HepG2 (cell line): ENCODE results near the gene AK3. TPM values are rescaled to one million over a fixed set of nuclear protein-coding genes. Genes with fewer than 3 reads are reported as not detected.

Experiments used
- CBX5 ChIP-seq: sonication (generic); formaldehyde crosslinking; IDR thresholded peaks from 2 replicates; pipeline ENCODE4 v1.4.0; 2020; ENCODE audit warnings: missing genetic modification reagents, borderline replicate concordance
- ERF ChIP-seq: IDR thresholded peaks from 2 replicates; pipeline ENCODE4 v1.6.1; 2018; ENCODE audit warnings: missing biosample characterization, missing genetic modification reagents
- KAT2B ChIP-seq: fragments of 150-350 bp; IDR thresholded peaks from 2 replicates; pipeline ENCODE4 v1.6.1; 2014; ENCODE audit warnings: low read depth, low read length, borderline replicate concordance
- KMT2A ChIP-seq: sonication (generic); formaldehyde crosslinking; IDR thresholded peaks from 2 replicates; pipeline ENCODE4 v1.4.0; 2020; ENCODE audit warnings: missing genetic modification reagents
- NFATC3 ChIP-seq: sonication (generic); formaldehyde crosslinking; IDR thresholded peaks from 2 replicates; pipeline ENCODE4 v1.5.1; 2020; ENCODE audit warnings: mild to moderate bottlenecking, missing genetic modification reagents
- NR2C2 ChIP-seq: sonication (generic); formaldehyde crosslinking; IDR thresholded peaks from 2 replicates; pipeline ENCODE4 v1.4.0; 2020; ENCODE audit warnings: missing genetic modification reagents, mild to moderate bottlenecking, moderate library complexity, borderline replicate concordance
- SKI ChIP-seq: fragments of 450-650 bp; IDR thresholded peaks from one replicate; pipeline ENCODE4 v1.6.1; 2018; ENCODE audit warnings: mild to moderate bottlenecking; ENCODE audit not compliant: partially characterized antibody
- SOX13 ChIP-seq, 3 experiments: fragments of 450-650 bp in 1 of 3; sonication (generic) in 1 of 3; formaldehyde crosslinking in 1 of 3; IDR thresholded peaks in 2 of 3; conservative IDR thresholded peaks in 1 of 3; 2 replicates each; pipeline versions ENCODE4 v1.5.0 to v1.6.1; 2016 to 2020; ENCODE audit warnings: antibody characterized with exemption in 1 of 3, mild to moderate bottlenecking in 1 of 3, missing compliant biosample characterization in 1 of 3, missing genetic modification reagents in 1 of 3, moderate library complexity in 1 of 3
- TBX2 ChIP-seq: sonication (generic); formaldehyde crosslinking; IDR thresholded peaks from 2 replicates; pipeline ENCODE4 v1.5.0; 2020; ENCODE audit warnings: missing genetic modification reagents, mild to moderate bottlenecking, borderline replicate concordance
- TEAD3 ChIP-seq: optimal IDR thresholded peaks from 2 replicates; pipeline ENCODE3; 2016; ENCODE audit warnings: borderline replicate concordance
- ZNF12 ChIP-seq: sonication (generic); formaldehyde crosslinking; IDR thresholded peaks from 2 replicates; pipeline ENCODE4 v1.5.0; 2020; ENCODE audit warnings: missing genetic modification reagents
- ZNF264 ChIP-seq: sonication (generic); formaldehyde crosslinking; IDR thresholded peaks from 2 replicates; pipeline ENCODE4 v1.4.0; 2020; ENCODE audit warnings: missing genetic modification reagents
- ZNF343 ChIP-seq: sonication (generic); formaldehyde crosslinking; IDR thresholded peaks from 2 replicates; pipeline ENCODE4 v1.4.0; 2020; ENCODE audit warnings: mild to moderate bottlenecking, missing genetic modification reagents
- ZNF530 ChIP-seq: sonication (generic); formaldehyde crosslinking; IDR thresholded peaks from 2 replicates; pipeline ENCODE4 v1.5.0; 2020; ENCODE audit warnings: low read depth, mild to moderate bottlenecking, missing genetic modification reagents
- ZNF644 ChIP-seq: IDR thresholded peaks from 2 replicates; pipeline ENCODE4 v1.6.1; 2016; ENCODE audit warnings: low read depth
- ZNF878 ChIP-seq: sonication (generic); formaldehyde crosslinking; IDR thresholded peaks from 2 replicates; pipeline ENCODE4 v1.8.1; 2023; ENCODE audit warnings: mild to moderate bottlenecking, missing genetic modification reagents, moderate library complexity
- polyA plus RNA-seq, 8 experiments: library from polyadenylated mRNA; depleted of rRNA in 3 of 8; stranded (reverse) in 7 of 8; unstranded in 1 of 8; fragments of >200 nt; fragmentation: Illumina TruSeq in 4 of 8; extraction: Trizol in 4 of 8; gene quantifications; 2 replicates each; pipeline versions ENCODE4 v1.2.1 to v1.2.3, GENCODE V29; 2011 to 2016; ENCODE audit warnings: low read depth in 4 of 8, missing spikeins in 1 of 8, mixed read lengths in 1 of 8; ENCODE audit not compliant: insufficient read depth in 1 of 8
- total RNA-seq, 5 experiments: library from RNA; depleted of rRNA; stranded (reverse); fragments of >200 nt; fragmentation: Illumina TruSeq; extraction: Trizol; gene quantifications; 2 replicates each; pipeline ENCODE4 v1.2.3, GENCODE V29; 2016; ENCODE audit warnings: low read depth in 1 of 5
- TF ChIP-seq, protein P1 (sequence below): IDR thresholded peaks from 2 replicates; pipeline ENCODE4 v1.6.1; 2016; ENCODE audit warnings: control low read depth
- TF ChIP-seq, protein P2 (sequence below): sonication (generic); formaldehyde crosslinking; IDR thresholded peaks from 2 replicates; pipeline ENCODE4; 2020; ENCODE audit warnings: missing genetic modification reagents, mild to moderate bottlenecking, borderline replicate concordance
- TF ChIP-seq, protein P3 (sequence below): IDR thresholded peaks from 2 replicates; pipeline ENCODE4 v1.6.1; 2016; ENCODE audit warnings: low read depth
- TF ChIP-seq, protein P4 (sequence below): sonication (generic); formaldehyde crosslinking; IDR thresholded peaks from 2 replicates; pipeline ENCODE4 v1.4.0; 2020; ENCODE audit warnings: missing genetic modification reagents
- TF ChIP-seq, protein P5 (sequence below): IDR thresholded peaks from 2 replicates; pipeline ENCODE4 v1.6.1; 2012; ENCODE audit warnings: low read depth, low read length, improper control_type of control experiment

Gene AK3
- total and polyA plus RNA-seq, 2 of the 13 experiments (the other 11 are each of a cell fraction or from before 2014, with no cell fraction given): 76.8 to 109 TPM

DNA sequence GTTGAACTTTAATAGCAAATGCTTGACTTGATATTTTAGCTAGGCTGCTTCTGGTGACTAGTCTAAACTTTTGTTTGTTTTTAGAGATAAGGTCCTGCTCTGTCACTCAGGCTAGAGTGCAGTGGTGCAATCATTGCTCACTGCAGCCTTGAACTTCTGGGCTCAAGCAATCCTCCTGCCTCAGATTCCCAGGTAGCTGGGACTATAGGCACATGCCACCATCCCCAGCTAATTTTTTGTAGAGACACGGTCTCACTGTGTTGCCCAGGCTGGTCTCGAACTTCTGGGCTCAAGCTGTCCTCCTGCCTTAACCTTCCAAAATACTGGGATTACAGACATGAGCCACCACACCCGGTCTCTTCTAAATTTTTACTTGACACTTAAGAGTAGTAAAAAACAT, 40.9 kb downstream of the AK3 start (continued):
- TF ChIP-seq TEAD3 (CRISPR knock-in tag) (peak; percentile 89), ZNF264 (CRISPR knock-in tag) (peak; percentile 54; the same call in 1 of the 2 replicates), ZNF878 (peak; percentile 64; the same call in 1 of the 2 replicates), KMT2A (CRISPR knock-in tag) (peak; percentile 76; the same call in 1 of the 2 replicates), NR2C2 (peak; percentile 39; the same call in 1 of the 2 replicates), TBX2 (peak; percentile 51; the same call in 1 of the 2 replicates), NFATC3 (CRISPR knock-in tag) (no peak), ZNF644 (peak; percentile 60; the same call in 1 of the 2 replicates), ERF (CRISPR knock-in tag) (peak; percentile 82), KAT2B (no peak), CBX5 (CRISPR knock-in tag) (peak; percentile 78; the same call in 1 of the 2 replicates), SKI (peak; percentile 61), ZNF12 (0 out of 2 replicates have a peak, but pooled peaks have one; percentile 47), ZNF343 (no peak), SOX13 (IDR thresholded peaks at IDR 0.05) (no peak), SOX13 (CRISPR knock-in tag; conservative IDR thresholded peaks at IDR 0.05 in 1 of 2, IDR thresholded peaks at IDR 0.05 in 1 of 2) (peak in 1 of 2 experiments; percentile 78; a peak in 2 of 4 replicates), ZNF530 (CRISPR knock-in tag) (no peak)
- TF ChIP-seq, protein P1, sequence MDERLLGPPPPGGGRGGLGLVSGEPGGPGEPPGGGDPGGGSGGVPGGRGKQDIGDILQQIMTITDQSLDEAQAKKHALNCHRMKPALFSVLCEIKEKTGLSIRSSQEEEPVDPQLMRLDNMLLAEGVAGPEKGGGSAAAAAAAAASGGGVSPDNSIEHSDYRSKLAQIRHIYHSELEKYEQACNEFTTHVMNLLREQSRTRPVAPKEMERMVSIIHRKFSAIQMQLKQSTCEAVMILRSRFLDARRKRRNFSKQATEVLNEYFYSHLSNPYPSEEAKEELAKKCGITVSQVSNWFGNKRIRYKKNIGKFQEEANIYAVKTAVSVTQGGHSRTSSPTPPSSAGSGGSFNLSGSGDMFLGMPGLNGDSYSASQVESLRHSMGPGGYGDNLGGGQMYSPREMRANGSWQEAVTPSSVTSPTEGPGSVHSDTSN (CRISPR knock-in tag): peak; percentile 83
- TF ChIP-seq, protein P2, sequence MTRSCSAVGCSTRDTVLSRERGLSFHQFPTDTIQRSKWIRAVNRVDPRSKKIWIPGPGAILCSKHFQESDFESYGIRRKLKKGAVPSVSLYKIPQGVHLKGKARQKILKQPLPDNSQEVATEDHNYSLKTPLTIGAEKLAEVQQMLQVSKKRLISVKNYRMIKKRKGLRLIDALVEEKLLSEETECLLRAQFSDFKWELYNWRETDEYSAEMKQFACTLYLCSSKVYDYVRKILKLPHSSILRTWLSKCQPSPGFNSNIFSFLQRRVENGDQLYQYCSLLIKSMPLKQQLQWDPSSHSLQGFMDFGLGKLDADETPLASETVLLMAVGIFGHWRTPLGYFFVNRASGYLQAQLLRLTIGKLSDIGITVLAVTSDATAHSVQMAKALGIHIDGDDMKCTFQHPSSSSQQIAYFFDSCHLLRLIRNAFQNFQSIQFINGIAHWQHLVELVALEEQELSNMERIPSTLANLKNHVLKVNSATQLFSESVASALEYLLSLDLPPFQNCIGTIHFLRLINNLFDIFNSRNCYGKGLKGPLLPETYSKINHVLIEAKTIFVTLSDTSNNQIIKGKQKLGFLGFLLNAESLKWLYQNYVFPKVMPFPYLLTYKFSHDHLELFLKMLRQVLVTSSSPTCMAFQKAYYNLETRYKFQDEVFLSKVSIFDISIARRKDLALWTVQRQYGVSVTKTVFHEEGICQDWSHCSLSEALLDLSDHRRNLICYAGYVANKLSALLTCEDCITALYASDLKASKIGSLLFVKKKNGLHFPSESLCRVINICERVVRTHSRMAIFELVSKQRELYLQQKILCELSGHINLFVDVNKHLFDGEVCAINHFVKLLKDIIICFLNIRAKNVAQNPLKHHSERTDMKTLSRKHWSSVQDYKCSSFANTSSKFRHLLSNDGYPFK (CRISPR knock-in tag): no peak
- TF ChIP-seq, protein P3, sequence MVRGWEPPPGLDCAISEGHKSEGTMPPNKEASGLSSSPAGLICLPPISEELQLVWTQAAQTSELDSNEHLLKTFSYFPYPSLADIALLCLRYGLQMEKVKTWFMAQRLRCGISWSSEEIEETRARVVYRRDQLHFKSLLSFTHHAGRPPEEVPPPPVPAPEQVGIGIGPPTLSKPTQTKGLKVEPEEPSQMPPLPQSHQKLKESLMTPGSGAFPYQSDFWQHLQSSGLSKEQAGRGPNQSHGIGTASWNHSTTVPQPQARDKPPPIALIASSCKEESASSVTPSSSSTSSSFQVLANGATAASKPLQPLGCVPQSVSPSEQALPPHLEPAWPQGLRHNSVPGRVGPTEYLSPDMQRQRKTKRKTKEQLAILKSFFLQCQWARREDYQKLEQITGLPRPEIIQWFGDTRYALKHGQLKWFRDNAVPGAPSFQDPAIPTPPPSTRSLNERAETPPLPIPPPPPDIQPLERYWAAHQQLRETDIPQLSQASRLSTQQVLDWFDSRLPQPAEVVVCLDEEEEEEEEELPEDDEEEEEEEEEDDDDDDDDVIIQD: peak; percentile 63; the same call in 1 of the 2 replicates
- TF ChIP-seq, protein P4, sequence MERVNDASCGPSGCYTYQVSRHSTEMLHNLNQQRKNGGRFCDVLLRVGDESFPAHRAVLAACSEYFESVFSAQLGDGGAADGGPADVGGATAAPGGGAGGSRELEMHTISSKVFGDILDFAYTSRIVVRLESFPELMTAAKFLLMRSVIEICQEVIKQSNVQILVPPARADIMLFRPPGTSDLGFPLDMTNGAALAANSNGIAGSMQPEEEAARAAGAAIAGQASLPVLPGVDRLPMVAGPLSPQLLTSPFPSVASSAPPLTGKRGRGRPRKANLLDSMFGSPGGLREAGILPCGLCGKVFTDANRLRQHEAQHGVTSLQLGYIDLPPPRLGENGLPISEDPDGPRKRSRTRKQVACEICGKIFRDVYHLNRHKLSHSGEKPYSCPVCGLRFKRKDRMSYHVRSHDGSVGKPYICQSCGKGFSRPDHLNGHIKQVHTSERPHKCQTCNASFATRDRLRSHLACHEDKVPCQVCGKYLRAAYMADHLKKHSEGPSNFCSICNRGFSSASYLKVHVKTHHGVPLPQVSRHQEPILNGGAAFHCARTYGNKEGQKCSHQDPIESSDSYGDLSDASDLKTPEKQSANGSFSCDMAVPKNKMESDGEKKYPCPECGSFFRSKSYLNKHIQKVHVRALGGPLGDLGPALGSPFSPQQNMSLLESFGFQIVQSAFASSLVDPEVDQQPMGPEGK (CRISPR knock-in tag): 0 out of 2 replicates have a peak, but pooled peaks have one; percentile 46
- TF ChIP-seq, protein P5, sequence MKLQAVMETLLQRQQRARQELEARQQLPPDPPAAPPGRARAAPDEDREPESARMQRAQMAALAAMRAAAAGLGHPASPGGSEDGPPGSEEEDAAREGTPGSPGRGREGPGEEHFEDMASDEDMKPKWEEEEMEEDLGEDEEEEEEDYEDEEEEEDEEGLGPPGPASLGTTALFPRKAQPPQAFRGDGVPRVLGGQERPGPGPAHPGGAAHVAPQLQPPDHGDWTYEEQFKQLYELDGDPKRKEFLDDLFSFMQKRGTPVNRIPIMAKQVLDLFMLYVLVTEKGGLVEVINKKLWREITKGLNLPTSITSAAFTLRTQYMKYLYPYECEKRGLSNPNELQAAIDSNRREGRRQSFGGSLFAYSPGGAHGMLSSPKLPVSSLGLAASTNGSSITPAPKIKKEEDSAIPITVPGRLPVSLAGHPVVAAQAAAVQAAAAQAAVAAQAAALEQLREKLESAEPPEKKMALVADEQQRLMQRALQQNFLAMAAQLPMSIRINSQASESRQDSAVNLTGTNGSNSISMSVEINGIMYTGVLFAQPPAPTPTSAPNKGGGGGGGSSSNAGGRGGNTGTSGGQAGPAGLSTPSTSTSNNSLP: peak; percentile 7; the same call in 1 of the 2 replicates
